Measurements from ENCODE around the gene NCKAP1.
"Not testable (repeated sequence)": the region's sequence is repeated elsewhere in the genome, so short reads cannot be mapped to it uniquely, and the experiment has no call there.

Gene NCKAP1

GRCh38 chr2:182906454-182906853 is 131.8 kb downstream of the NCKAP1 start:
- DNase-seq: no peak

GRCh38 chr2:182904844-182905243 is 133.4 kb downstream of the NCKAP1 start:
- no peak for DNase-seq

- no peak for DNase-seq
These were observed 134.7 kb downstream of the NCKAP1 start for GRCh38 chr2:182903566-182903965.

- no peak for DNase-seq
These were observed 136.5 kb downstream of the NCKAP1 start for GRCh38 chr2:182901748-182902147.

GRCh38 chr2:182898718-182899117 is 139.5 kb downstream of the NCKAP1 start:
- DNase-seq: no peak

GRCh38 chr2:182897137-182897536 is 141.1 kb downstream of the NCKAP1 start:
- no peak for DNase-seq

GRCh38 chr2:182895798-182896197 is 142.5 kb downstream of the NCKAP1 start:
- DNase-seq: no peak

GRCh38 chr2:182895169-182895568 is 143.1 kb downstream of the NCKAP1 start:
- no peak for DNase-seq

GRCh38 chr2:182894174-182894573 is 144.1 kb downstream of the NCKAP1 start:
- DNase-seq: no peak

- no peak for DNase-seq
These were observed 144.6 kb downstream of the NCKAP1 start for GRCh38 chr2:182893666-182894065.

- DNase-seq: not testable (repeated sequence)
These were observed 145.2 kb downstream of the NCKAP1 start for GRCh38 chr2:182893035-182893434.

GRCh38 chr2:182891611-182892010 is 146.6 kb downstream of the NCKAP1 start:
- no peak for DNase-seq

GRCh38 chr2:182890773-182891378 is 147.4 kb downstream of the NCKAP1 start:
- DNase-seq: no peak

- DNase-seq: no peak
These were observed 148.0 kb downstream of the NCKAP1 start for GRCh38 chr2:182890305-182890704.

- no peak for DNase-seq
These were observed 150.4 kb downstream of the NCKAP1 start for GRCh38 chr2:182887753-182888415.

GRCh38 chr2:182887093-182887492 is 151.2 kb downstream of the NCKAP1 start:
- no peak for DNase-seq

- DNase-seq: no peak
These were observed 152.5 kb downstream of the NCKAP1 start for GRCh38 chr2:182885771-182886170.

GRCh38 chr2:182883451-182883850 is 154.8 kb downstream of the NCKAP1 start:
- no peak for DNase-seq

- DNase-seq: not testable (repeated sequence)
These were observed 158.2 kb downstream of the NCKAP1 start for GRCh38 chr2:182880100-182880499.

- not testable (repeated sequence) for DNase-seq
These were observed 161.6 kb downstream of the NCKAP1 start for GRCh38 chr2:182876653-182877052.

- no peak for DNase-seq
These were observed 168.0 kb downstream of the NCKAP1 start for GRCh38 chr2:182870227-182870626.

GRCh38 chr2:182868054-182868796 is 170.0 kb downstream of the NCKAP1 start:
- no peak for DNase-seq

GRCh38 chr2:182867426-182868053 is 170.7 kb downstream of the NCKAP1 start:
- no peak for DNase-seq
